SK-N-SH (cell line): ENCODE measurements around the gene ANKFN1. TPM values are rescaled to one million over a fixed set of nuclear protein-coding genes. Genes with fewer than 3 reads are reported as not detected.

Experiments
- CTCF ChIA-PET: fragments of 300-600, 350-600 bp; formaldehyde crosslinking; extraction: SDS; loops from one replicate; lab custom pipeline; 2021; lab: Yijun Ruan, JAX
- POLR2A ChIA-PET: fragments of 350-600 bp; sonication (Branson Sonifier 250); formaldehyde crosslinking; extraction: SDS; loops from one replicate; lab custom pipeline; 2020; ENCODE audit warnings: antibody characterized with exemption, inconsistent platforms; lab: Yijun Ruan, JAX
- DNase-seq: peaks from one replicate; pipeline ENCODE4 v3.0.0; 2012
- H2AFZ ChIP-seq: fragments of 200-600 bp; sonication (generic); 2 replicates; pipeline ENCODE4 v1.8.1; 2016; ENCODE audit warnings: antibody characterized with exemption, mild to moderate bottlenecking, low read depth
- H3F3A ChIP-seq: fragments of 200-600 bp; sonication (generic); replicated peaks from 2 replicates; pipeline ENCODE3; 2016; ENCODE audit warnings: antibody characterized with exemption, mild to moderate bottlenecking; ENCODE audit not compliant: insufficient read depth
- H3K27ac ChIP-seq, 2 experiments: fragments of 200-500 bp in 1 of 2; fragments of 200-600 bp in 1 of 2; sonication (Bioruptor generic) in 1 of 2; sonication (generic), shearing (Covaris generic) in 1 of 2; 2 replicates each; pipeline versions ENCODE4 v1.5.1 to v1.6.1; 2014 to 2016; ENCODE audit warnings: low read depth in 2 of 2, inconsistent platforms in 1 of 2, low read length in 1 of 2, mild to moderate bottlenecking in 1 of 2, mixed read lengths in 1 of 2
- H3K27me3 ChIP-seq: fragments of 200-600 bp; sonication (generic), shearing (Covaris generic); 2 replicates; pipeline ENCODE4 v1.6.1; 2016; ENCODE audit warnings: mixed run types; ENCODE audit not compliant: insufficient read depth
- H3K36me3 ChIP-seq, 2 experiments: fragments of 200-500 bp in 1 of 2; fragments of 200-600 bp in 1 of 2; sonication (Bioruptor generic) in 1 of 2; sonication (generic) in 1 of 2; replicated peaks in 1 of 2; 2 replicates each; pipeline versions ENCODE3 to v1.5.1; 2014 to 2016; ENCODE audit warnings: low read length in 1 of 2, mild to moderate bottlenecking in 1 of 2; ENCODE audit not compliant: insufficient read depth in 2 of 2, control insufficient read depth in 1 of 2
- H3K4me1 ChIP-seq, 2 experiments: fragments of 200-500 bp in 1 of 2; fragments of 200-600 bp in 1 of 2; sonication (Bioruptor generic) in 1 of 2; sonication (generic), shearing (Covaris generic) in 1 of 2; 2 replicates each; pipeline versions ENCODE4 v1.5.1 to v1.6.1; 2014 to 2016; ENCODE audit warnings: low read depth in 1 of 2, low read length in 1 of 2, mixed run types in 1 of 2; ENCODE audit not compliant: insufficient read depth in 2 of 2, control insufficient read depth in 1 of 2
- H3K4me2 ChIP-seq: fragments of 200-600 bp; sonication (generic), shearing (Covaris generic); 2 replicates; pipeline ENCODE4 v1.6.1; 2017; ENCODE audit warnings: mixed run types
- H3K4me3 ChIP-seq, 2 experiments: fragments of 200-500 bp in 1 of 2; fragments of 200-600 bp in 1 of 2; sonication (Bioruptor generic) in 1 of 2; sonication (generic), shearing (Covaris generic) in 1 of 2; 2 replicates each; pipeline versions ENCODE4 v1.5.1 to v1.8.1; 2014 to 2016; ENCODE audit warnings: low read depth in 2 of 2, inconsistent platforms in 1 of 2, low read length in 1 of 2, mild to moderate bottlenecking in 1 of 2, mixed read lengths in 1 of 2, moderate library complexity in 1 of 2
- H3K79me2 ChIP-seq: fragments of 200-600 bp; sonication (generic); 2 replicates; pipeline ENCODE4 v1.8.1; 2017; ENCODE audit warnings: mild to moderate bottlenecking; ENCODE audit not compliant: insufficient read depth
- H3K9ac ChIP-seq: fragments of 200-600 bp; sonication (generic); 2 replicates; pipeline ENCODE4 v1.6.1; 2017; ENCODE audit warnings: mixed run types
- H3K9me2 ChIP-seq: fragments of 200-600 bp; sonication (generic); 2 replicates; pipeline ENCODE4 v1.6.1; 2017; ENCODE audit warnings: mixed run types
- H3K9me3 ChIP-seq: fragments of 200-600 bp; sonication (generic); 2 replicates; pipeline ENCODE4 v1.6.1; 2017; ENCODE audit warnings: mixed run types, mild to moderate bottlenecking, moderate library complexity
- H4K20me1 ChIP-seq: fragments of 200-600 bp; sonication (generic); 2 replicates; pipeline ENCODE4 v1.6.1; 2017; ENCODE audit warnings: mild to moderate bottlenecking, mixed run types; ENCODE audit not compliant: insufficient read depth
- CHD2 ChIP-seq: fragments of 150-350 bp; IDR thresholded peaks from 2 replicates; pipeline ENCODE4 v1.6.1; 2018; ENCODE audit warnings: low read length; ENCODE audit not compliant: partially characterized antibody
- ELF1 ChIP-seq: IDR thresholded peaks from 2 replicates; pipeline ENCODE4 v1.4.0; 2012
- EP300 ChIP-seq, 2 experiments: IDR thresholded peaks; 2 replicates each; pipeline versions ENCODE4 v1.4.0 to v1.6.1; 2012; ENCODE audit warnings: borderline replicate concordance in 1 of 2, low read depth in 1 of 2, low read length in 1 of 2
- FOXJ3 ChIP-seq: sonication (generic); formaldehyde crosslinking; IDR thresholded peaks from 2 replicates; pipeline ENCODE4 v1.5.1; 2020; ENCODE audit warnings: mild to moderate bottlenecking, missing genetic modification reagents
- GATA2 ChIP-seq: sonication (generic); formaldehyde crosslinking; IDR thresholded peaks from 2 replicates; pipeline ENCODE4 v1.5.0; 2020; ENCODE audit warnings: mild to moderate bottlenecking, missing genetic modification reagents
- JUND ChIP-seq: IDR thresholded peaks from 2 replicates; pipeline ENCODE4 v1.4.0; 2012
- MXI1 ChIP-seq: IDR thresholded peaks from 2 replicates; pipeline ENCODE4 v1.6.1; 2012; ENCODE audit warnings: mild to moderate bottlenecking, low read depth, low read length, improper control_type of control experiment
- NFIC ChIP-seq: IDR thresholded peaks from 2 replicates; pipeline ENCODE4 v1.4.0; 2012; ENCODE audit warnings: borderline replicate concordance
- NRF1 ChIP-seq: IDR thresholded peaks from 2 replicates; pipeline ENCODE4 v1.6.1; 2012; ENCODE audit warnings: low read depth, mild to moderate bottlenecking, low read length
- PBX3 ChIP-seq: IDR thresholded peaks from 2 replicates; pipeline ENCODE4; 2012
- POLR2AphosphoS5 ChIP-seq: IDR thresholded peaks from 2 replicates; pipeline ENCODE4 v1.6.1; 2012; ENCODE audit warnings: low read depth, low read length
- RAD21 ChIP-seq: IDR thresholded peaks from 2 replicates; pipeline ENCODE4 v1.6.1; 2012; ENCODE audit warnings: mild to moderate bottlenecking, low read length
- TAF1 ChIP-seq: IDR thresholded peaks from 2 replicates; pipeline ENCODE4 v1.6.1; 2012; ENCODE audit warnings: low read depth, mild to moderate bottlenecking, low read length, moderate library complexity, borderline replicate concordance
- TEAD4 ChIP-seq: IDR thresholded peaks from 2 replicates; pipeline ENCODE4 v1.4.0; 2012; ENCODE audit warnings: mild to moderate bottlenecking, borderline replicate concordance; ENCODE audit not compliant: insufficient read depth
- WGBS: methylation state at CpG from one replicate; pipeline ENCODE4 v1.1.6; 2017; ENCODE audit warnings: low lambda C conversion rate; 5-methylcytosine and 5-hydroxymethylcytosine counted together
- polyA plus RNA-seq, 3 experiments: library from polyadenylated mRNA; depleted of rRNA; stranded (reverse); fragments of >200 nt; gene quantifications; 2 replicates each; pipeline ENCODE4 v1.2.3, GENCODE V29; 2012
- TF ChIP-seq, protein P1 (sequence below): IDR thresholded peaks from 2 replicates; pipeline ENCODE4 v1.4.0; 2012; ENCODE audit warnings: low read depth, borderline replicate concordance
- TF ChIP-seq, protein P2 (sequence below): IDR thresholded peaks from 2 replicates; pipeline ENCODE4 v1.6.1; 2012; ENCODE audit warnings: mild to moderate bottlenecking, low read depth, low read length, moderate library complexity
- TF ChIP-seq, protein P3 (sequence below): fragments of 150-350 bp; IDR thresholded peaks from 2 replicates; pipeline ENCODE4 v1.6.1; 2017; ENCODE audit warnings: antibody characterized with exemption, low read length, low read depth, borderline replicate concordance

ANKFN1 gene
- polyA plus RNA-seq, 1 of the 3 experiments (the other 2 are of a cell fraction): 0.07 TPM

GRCh38 chr17:56506349-56506748, 353.1 kb downstream of the ANKFN1 start:
- H3K9me3 ChIP-seq: no peaks in the 10 kb centered on the region
- POLR2A ChIA-PET: no interaction called here

GRCh38 chr17:56510554-56511342, 357.5 kb downstream of the ANKFN1 start:
- H3F3A ChIP-seq: no peaks in the 10 kb centered on the region
- H2AFZ ChIP-seq: no peak overlapping the region
- no peaks in the 10 kb centered on the region for H4K20me1 ChIP-seq
- H3K9me2 ChIP-seq: no peaks in the 10 kb centered on the region
- no peaks in the 10 kb centered on the region for H3K36me3 ChIP-seq
- no peak overlapping the region for H3K9ac ChIP-seq
- no peaks in the 10 kb centered on the region for H3K79me2 ChIP-seq
- H3K4me3 ChIP-seq: no peak overlapping the region
- no peaks in the 10 kb centered on the region for H3K4me1 ChIP-seq
- ChIA-PET CTCF (interaction anchor here (2.0 to 2.4 kb wide), 2 partner anchors 11 kb away, joined by 7 to 17 read pairs; no protein-coding TSS in a partner anchor), POLR2A (no interaction called here)
- no peak overlapping the region for H3K27ac ChIP-seq
- DNase-seq: no peak
- no peak overlapping the region for H3K4me2 ChIP-seq
- WGBS: 59% methylated on average over 32 of the region's 46 CpGs
- H3K9me3 ChIP-seq: no peaks in the 10 kb centered on the region
- no peaks in the 10 kb centered on the region; the same call in 1 of the 2 replicates for H3K27me3 ChIP-seq
- TF ChIP-seq FOXJ3 (CRISPR knock-in tag) (no peak), JUND (no peak), PBX3 (no peak), NRF1 (no peak), CHD2 (no peak), ELF1 (no peak), MXI1 (no peak), TEAD4 (no peak), GATA2 (CRISPR knock-in tag) (no peak), TAF1 (no peak)
- TF ChIP-seq, protein P1, sequence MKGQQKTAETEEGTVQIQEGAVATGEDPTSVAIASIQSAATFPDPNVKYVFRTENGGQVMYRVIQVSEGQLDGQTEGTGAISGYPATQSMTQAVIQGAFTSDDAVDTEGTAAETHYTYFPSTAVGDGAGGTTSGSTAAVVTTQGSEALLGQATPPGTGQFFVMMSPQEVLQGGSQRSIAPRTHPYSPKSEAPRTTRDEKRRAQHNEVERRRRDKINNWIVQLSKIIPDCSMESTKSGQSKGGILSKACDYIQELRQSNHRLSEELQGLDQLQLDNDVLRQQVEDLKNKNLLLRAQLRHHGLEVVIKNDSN: no peak

More at GRCh38 chr17:56506349-56506748, 353.1 kb downstream of the ANKFN1 start:
- Histone ChIP-seq H3F3A (no peaks in the 10 kb centered on the region), H3K27me3 (no peaks in the 10 kb centered on the region; the same call in 1 of the 2 replicates), H3K27ac (no peak overlapping the region), H3K36me3 (no peaks in the 10 kb centered on the region), H3K4me2 (no peak overlapping the region), H3K9me2 (no peaks in the 10 kb centered on the region), H3K79me2 (no peaks in the 10 kb centered on the region), H4K20me1 (no peaks in the 10 kb centered on the region), H3K4me3 (no peak overlapping the region), H3K9ac (no peak overlapping the region), H3K4me1 (no peaks in the 10 kb centered on the region), H2AFZ (no peak overlapping the region)
- CTCF ChIA-PET: interaction anchor here (0.8 to 1.1 kb wide), 2 partner anchors 20 to 209 kb away, joined by 3 to 5 read pairs; no protein-coding TSS in a partner anchor
- TF ChIP-seq ELF1 (no peak), JUND (no peak), TEAD4 (no peak), FOXJ3 (CRISPR knock-in tag) (no peak), EP300 (IDR thresholded peaks at IDR 0.05; ENCODE audit: borderline replicate concordance in 1 of 2, low read depth in 1 of 2, low read length in 1 of 2) (no peak), RAD21 (no peak), NFIC (no peak), POLR2AphosphoS5 (no peak)
- TF ChIP-seq, protein P2, sequence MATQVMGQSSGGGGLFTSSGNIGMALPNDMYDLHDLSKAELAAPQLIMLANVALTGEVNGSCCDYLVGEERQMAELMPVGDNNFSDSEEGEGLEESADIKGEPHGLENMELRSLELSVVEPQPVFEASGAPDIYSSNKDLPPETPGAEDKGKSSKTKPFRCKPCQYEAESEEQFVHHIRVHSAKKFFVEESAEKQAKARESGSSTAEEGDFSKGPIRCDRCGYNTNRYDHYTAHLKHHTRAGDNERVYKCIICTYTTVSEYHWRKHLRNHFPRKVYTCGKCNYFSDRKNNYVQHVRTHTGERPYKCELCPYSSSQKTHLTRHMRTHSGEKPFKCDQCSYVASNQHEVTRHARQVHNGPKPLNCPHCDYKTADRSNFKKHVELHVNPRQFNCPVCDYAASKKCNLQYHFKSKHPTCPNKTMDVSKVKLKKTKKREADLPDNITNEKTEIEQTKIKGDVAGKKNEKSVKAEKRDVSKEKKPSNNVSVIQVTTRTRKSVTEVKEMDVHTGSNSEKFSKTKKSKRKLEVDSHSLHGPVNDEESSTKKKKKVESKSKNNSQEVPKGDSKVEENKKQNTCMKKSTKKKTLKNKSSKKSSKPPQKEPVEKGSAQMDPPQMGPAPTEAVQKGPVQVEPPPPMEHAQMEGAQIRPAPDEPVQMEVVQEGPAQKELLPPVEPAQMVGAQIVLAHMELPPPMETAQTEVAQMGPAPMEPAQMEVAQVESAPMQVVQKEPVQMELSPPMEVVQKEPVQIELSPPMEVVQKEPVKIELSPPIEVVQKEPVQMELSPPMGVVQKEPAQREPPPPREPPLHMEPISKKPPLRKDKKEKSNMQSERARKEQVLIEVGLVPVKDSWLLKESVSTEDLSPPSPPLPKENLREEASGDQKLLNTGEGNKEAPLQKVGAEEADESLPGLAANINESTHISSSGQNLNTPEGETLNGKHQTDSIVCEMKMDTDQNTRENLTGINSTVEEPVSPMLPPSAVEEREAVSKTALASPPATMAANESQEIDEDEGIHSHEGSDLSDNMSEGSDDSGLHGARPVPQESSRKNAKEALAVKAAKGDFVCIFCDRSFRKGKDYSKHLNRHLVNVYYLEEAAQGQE: no peak
- TF ChIP-seq, protein P3, sequence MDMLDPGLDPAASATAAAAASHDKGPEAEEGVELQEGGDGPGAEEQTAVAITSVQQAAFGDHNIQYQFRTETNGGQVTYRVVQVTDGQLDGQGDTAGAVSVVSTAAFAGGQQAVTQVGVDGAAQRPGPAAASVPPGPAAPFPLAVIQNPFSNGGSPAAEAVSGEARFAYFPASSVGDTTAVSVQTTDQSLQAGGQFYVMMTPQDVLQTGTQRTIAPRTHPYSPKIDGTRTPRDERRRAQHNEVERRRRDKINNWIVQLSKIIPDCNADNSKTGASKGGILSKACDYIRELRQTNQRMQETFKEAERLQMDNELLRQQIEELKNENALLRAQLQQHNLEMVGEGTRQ: no peak
- no peak for DNase-seq
